HepG2 (cell line): ENCODE results near the gene SETD2. TPM values are rescaled to one million over a fixed set of nuclear protein-coding genes. Genes with fewer than 3 reads are reported as not detected.
A peak's percentile ranks its signal among the peaks of the same experiment; 100 is the strongest.

ENCODE experiments used
- AGO2 ChIP-seq: fragments of 200-400 bp; formaldehyde crosslinking; optimal IDR thresholded peaks from 2 replicates; pipeline ENCODE3; 2017; ENCODE audit warnings: mild to moderate bottlenecking, low read depth, low read length, moderate library complexity
- CCAR2 ChIP-seq: fragments of 200-400 bp; formaldehyde crosslinking; optimal IDR thresholded peaks from 2 replicates; pipeline ENCODE3; 2018; ENCODE audit warnings: low read depth, mild to moderate bottlenecking, low read length, moderate library complexity
- CEBPB ChIP-seq: IDR thresholded peaks from 2 replicates; pipeline ENCODE4 v1.6.1; 2011; ENCODE audit warnings: low read depth, low read length, improper control_type of control experiment, borderline replicate concordance
- CREM ChIP-seq, 2 experiments: sonication (generic) in 1 of 2; formaldehyde crosslinking in 1 of 2; IDR thresholded peaks; 2 replicates each; pipeline versions ENCODE4 v1.4.0 to v1.6.1; 2016 to 2020; ENCODE audit warnings: antibody characterized with exemption in 1 of 2, mild to moderate bottlenecking in 1 of 2, missing genetic modification reagents in 1 of 2
- HCFC1 ChIP-seq: fragments of 150-350 bp; IDR thresholded peaks from 2 replicates; pipeline ENCODE4 v1.6.1; 2014; ENCODE audit warnings: low read depth, low read length
- HNF4G ChIP-seq, 2 experiments: sonication (generic) in 1 of 2; formaldehyde crosslinking in 1 of 2; IDR thresholded peaks; 2 replicates each; pipeline versions ENCODE4 v1.4.0 to v1.6.1; 2011 to 2020; ENCODE audit warnings: borderline replicate concordance in 2 of 2, low read depth in 2 of 2, mild to moderate bottlenecking in 2 of 2, low read length in 1 of 2, missing genetic modification reagents in 1 of 2, moderate library complexity in 1 of 2
- KLF13 ChIP-seq: sonication (generic); formaldehyde crosslinking; IDR thresholded peaks from 2 replicates; pipeline ENCODE4 v1.4.0; 2020; ENCODE audit warnings: mild to moderate bottlenecking, missing genetic modification reagents
- MBNL3 ChIP-seq: fragments of 250-450 bp; sonication (Bioruptor Pico); conservative IDR thresholded peaks from 2 replicates; pipeline ENCODE4 v1.8.0; 2022; ENCODE audit warnings: mild to moderate bottlenecking, inconsistent platforms
- MLLT10 ChIP-seq: sonication (generic); formaldehyde crosslinking; IDR thresholded peaks from 2 replicates; pipeline ENCODE4 v1.4.0; 2020; ENCODE audit warnings: missing genetic modification reagents
- NCOA2 ChIP-seq: sonication (generic); formaldehyde crosslinking; IDR thresholded peaks from 2 replicates; pipeline ENCODE4 v1.8.0; 2022; ENCODE audit warnings: inconsistent platforms
- RBAK ChIP-seq: sonication (generic); formaldehyde crosslinking; IDR thresholded peaks from 2 replicates; pipeline ENCODE4 v1.5.1; 2020; ENCODE audit warnings: mild to moderate bottlenecking, missing genetic modification reagents
- SIX1 ChIP-seq: sonication (generic); formaldehyde crosslinking; IDR thresholded peaks from 2 replicates; pipeline ENCODE4 v1.4.0; 2020; ENCODE audit warnings: missing genetic modification reagents, borderline replicate concordance
- TBX2 ChIP-seq: sonication (generic); formaldehyde crosslinking; IDR thresholded peaks from 2 replicates; pipeline ENCODE4 v1.5.0; 2020; ENCODE audit warnings: missing genetic modification reagents, mild to moderate bottlenecking, borderline replicate concordance
- ZMYM2 ChIP-seq: sonication (generic); formaldehyde crosslinking; IDR thresholded peaks from 2 replicates; pipeline ENCODE4 v1.8.0; 2022; ENCODE audit warnings: mild to moderate bottlenecking, missing genetic modification reagents
- ZNF572 ChIP-seq: sonication (generic); formaldehyde crosslinking; IDR thresholded peaks from 2 replicates; pipeline ENCODE4 v1.5.1; 2020; ENCODE audit warnings: mild to moderate bottlenecking, missing genetic modification reagents
- polyA plus RNA-seq, 8 experiments: library from polyadenylated mRNA; depleted of rRNA in 3 of 8; stranded (reverse) in 7 of 8; unstranded in 1 of 8; fragments of >200 nt; fragmentation: Illumina TruSeq in 4 of 8; extraction: Trizol in 4 of 8; gene quantifications; 2 replicates each; pipeline versions ENCODE4 v1.2.1 to v1.2.3, GENCODE V29; 2011 to 2016; ENCODE audit warnings: low read depth in 4 of 8, missing spikeins in 1 of 8, mixed read lengths in 1 of 8; ENCODE audit not compliant: insufficient read depth in 1 of 8
- total RNA-seq, 5 experiments: library from RNA; depleted of rRNA; stranded (reverse); fragments of >200 nt; fragmentation: Illumina TruSeq; extraction: Trizol; gene quantifications; 2 replicates each; pipeline ENCODE4 v1.2.3, GENCODE V29; 2016; ENCODE audit warnings: low read depth in 1 of 5
- TF ChIP-seq, protein P1 (sequence below): sonication (generic); formaldehyde crosslinking; IDR thresholded peaks from 2 replicates; pipeline ENCODE4 v1.9.0; 2022; ENCODE audit warnings: missing genetic modification reagents, mild to moderate bottlenecking, borderline replicate concordance
- TF ChIP-seq, protein P2 (sequence below): sonication (generic); formaldehyde crosslinking; IDR thresholded peaks from 2 replicates; pipeline ENCODE4 v1.4.0; 2020; ENCODE audit warnings: mild to moderate bottlenecking, missing genetic modification reagents
- TF ChIP-seq, protein P3 (sequence below): sonication (generic); formaldehyde crosslinking; IDR thresholded peaks from 2 replicates; pipeline ENCODE4 v1.4.0; 2020; ENCODE audit warnings: missing genetic modification reagents, borderline replicate concordance
- TF ChIP-seq, protein P4 (sequence below): sonication (generic); formaldehyde crosslinking; IDR thresholded peaks from 2 replicates; pipeline ENCODE4 v1.4.0; 2020; ENCODE audit warnings: mild to moderate bottlenecking, missing genetic modification reagents

The SETD2 gene
- total and polyA plus RNA-seq, 2 of the 13 experiments (the other 11 are each of a cell fraction or from before 2014, with no cell fraction given), result 14.2 to 24.2 TPM

DNA sequence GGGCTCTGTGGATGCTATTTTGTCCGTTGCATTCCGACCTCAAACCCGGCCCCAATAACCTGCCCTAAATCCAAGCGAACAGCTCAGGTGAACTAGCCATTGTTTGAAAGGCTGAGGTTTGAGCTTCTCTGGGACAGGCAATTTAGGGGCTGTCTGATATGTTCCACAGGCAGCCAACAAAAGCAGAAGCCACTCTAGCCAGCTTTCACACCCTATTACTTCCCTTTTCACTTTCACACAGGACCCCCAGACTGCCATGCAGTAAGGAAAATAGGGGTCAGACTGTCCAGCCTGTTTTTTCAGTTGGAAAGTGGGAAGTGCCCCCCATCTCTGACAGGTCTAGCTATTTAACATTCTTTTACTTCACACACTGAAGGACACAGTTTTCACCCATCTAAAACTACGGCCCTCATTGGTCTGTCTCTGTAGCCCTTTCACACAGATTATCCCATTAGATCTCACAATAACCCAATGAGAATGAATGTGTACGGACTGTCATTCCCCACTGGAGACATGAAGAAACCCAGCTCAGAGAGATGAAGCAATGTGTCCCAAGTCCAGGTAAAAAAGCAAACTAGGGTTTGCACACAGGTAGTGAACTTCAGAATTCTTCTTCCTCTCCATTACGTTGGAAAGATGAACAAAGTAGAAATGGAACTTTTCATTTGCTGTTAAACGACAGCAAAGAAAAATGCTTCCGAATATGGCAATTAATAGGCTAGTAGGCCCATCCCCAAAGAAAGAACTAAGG, 189.3 kb downstream of the SETD2 start (continued):
- TF ChIP-seq, protein P1, sequence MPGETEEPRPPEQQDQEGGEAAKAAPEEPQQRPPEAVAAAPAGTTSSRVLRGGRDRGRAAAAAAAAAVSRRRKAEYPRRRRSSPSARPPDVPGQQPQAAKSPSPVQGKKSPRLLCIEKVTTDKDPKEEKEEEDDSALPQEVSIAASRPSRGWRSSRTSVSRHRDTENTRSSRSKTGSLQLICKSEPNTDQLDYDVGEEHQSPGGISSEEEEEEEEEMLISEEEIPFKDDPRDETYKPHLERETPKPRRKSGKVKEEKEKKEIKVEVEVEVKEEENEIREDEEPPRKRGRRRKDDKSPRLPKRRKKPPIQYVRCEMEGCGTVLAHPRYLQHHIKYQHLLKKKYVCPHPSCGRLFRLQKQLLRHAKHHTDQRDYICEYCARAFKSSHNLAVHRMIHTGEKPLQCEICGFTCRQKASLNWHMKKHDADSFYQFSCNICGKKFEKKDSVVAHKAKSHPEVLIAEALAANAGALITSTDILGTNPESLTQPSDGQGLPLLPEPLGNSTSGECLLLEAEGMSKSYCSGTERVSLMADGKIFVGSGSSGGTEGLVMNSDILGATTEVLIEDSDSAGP, result no peak
- no peak for TF ChIP-seq MLLT10 (CRISPR knock-in tag)
- TF ChIP-seq AGO2, result no peak
- no peak for TF ChIP-seq HCFC1
- peak; percentile 38; the same call in 1 of the 2 replicates for TF ChIP-seq NCOA2 (CRISPR knock-in tag)
- TF ChIP-seq ZMYM2 (CRISPR knock-in tag), result no peak
- no peak for TF ChIP-seq SIX1 (CRISPR knock-in tag)
- TF ChIP-seq RBAK (CRISPR knock-in tag), result no peak
- no peak for TF ChIP-seq TBX2 (CRISPR knock-in tag)
- TF ChIP-seq CEBPB, result peak; percentile 97
- TF ChIP-seq HNF4G (IDR thresholded peaks at IDR 0.05; ENCODE audit: borderline replicate concordance, low read depth, low read length), result peak; percentile 71; the same call in 1 of the 2 replicates
- TF ChIP-seq HNF4G (CRISPR knock-in tag; IDR thresholded peaks at IDR 0.05; ENCODE audit: borderline replicate concordance, low read depth), result no peak
- no peak for TF ChIP-seq MBNL3 (CRISPR knock-in tag)
- TF ChIP-seq, protein P2, sequence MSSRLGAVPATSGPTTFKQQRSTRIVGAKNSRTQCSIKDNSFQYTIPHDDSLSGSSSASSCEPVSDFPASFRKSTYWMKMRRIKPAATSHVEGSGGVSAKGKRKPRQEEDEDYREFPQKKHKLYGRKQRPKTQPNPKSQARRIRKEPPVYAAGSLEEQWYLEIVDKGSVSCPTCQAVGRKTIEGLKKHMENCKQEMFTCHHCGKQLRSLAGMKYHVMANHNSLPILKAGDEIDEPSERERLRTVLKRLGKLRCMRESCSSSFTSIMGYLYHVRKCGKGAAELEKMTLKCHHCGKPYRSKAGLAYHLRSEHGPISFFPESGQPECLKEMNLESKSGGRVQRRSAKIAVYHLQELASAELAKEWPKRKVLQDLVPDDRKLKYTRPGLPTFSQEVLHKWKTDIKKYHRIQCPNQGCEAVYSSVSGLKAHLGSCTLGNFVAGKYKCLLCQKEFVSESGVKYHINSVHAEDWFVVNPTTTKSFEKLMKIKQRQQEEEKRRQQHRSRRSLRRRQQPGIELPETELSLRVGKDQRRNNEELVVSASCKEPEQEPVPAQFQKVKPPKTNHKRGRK (CRISPR knock-in tag), result no peak
- TF ChIP-seq, protein P3, sequence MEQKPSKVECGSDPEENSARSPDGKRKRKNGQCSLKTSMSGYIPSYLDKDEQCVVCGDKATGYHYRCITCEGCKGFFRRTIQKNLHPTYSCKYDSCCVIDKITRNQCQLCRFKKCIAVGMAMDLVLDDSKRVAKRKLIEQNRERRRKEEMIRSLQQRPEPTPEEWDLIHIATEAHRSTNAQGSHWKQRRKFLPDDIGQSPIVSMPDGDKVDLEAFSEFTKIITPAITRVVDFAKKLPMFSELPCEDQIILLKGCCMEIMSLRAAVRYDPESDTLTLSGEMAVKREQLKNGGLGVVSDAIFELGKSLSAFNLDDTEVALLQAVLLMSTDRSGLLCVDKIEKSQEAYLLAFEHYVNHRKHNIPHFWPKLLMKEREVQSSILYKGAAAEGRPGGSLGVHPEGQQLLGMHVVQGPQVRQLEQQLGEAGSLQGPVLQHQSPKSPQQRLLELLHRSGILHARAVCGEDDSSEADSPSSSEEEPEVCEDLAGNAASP, result peak; percentile 74; the same call in 1 of the 2 replicates
- TF ChIP-seq CCAR2, result no peak
- TF ChIP-seq KLF13, result no peak
- TF ChIP-seq CREM (IDR thresholded peaks at IDR 0.05), result peak; percentile 24; the same call in 1 of the 2 replicates
- TF ChIP-seq CREM (CRISPR knock-in tag; IDR thresholded peaks at IDR 0.05), result no peak
- TF ChIP-seq, protein P4, sequence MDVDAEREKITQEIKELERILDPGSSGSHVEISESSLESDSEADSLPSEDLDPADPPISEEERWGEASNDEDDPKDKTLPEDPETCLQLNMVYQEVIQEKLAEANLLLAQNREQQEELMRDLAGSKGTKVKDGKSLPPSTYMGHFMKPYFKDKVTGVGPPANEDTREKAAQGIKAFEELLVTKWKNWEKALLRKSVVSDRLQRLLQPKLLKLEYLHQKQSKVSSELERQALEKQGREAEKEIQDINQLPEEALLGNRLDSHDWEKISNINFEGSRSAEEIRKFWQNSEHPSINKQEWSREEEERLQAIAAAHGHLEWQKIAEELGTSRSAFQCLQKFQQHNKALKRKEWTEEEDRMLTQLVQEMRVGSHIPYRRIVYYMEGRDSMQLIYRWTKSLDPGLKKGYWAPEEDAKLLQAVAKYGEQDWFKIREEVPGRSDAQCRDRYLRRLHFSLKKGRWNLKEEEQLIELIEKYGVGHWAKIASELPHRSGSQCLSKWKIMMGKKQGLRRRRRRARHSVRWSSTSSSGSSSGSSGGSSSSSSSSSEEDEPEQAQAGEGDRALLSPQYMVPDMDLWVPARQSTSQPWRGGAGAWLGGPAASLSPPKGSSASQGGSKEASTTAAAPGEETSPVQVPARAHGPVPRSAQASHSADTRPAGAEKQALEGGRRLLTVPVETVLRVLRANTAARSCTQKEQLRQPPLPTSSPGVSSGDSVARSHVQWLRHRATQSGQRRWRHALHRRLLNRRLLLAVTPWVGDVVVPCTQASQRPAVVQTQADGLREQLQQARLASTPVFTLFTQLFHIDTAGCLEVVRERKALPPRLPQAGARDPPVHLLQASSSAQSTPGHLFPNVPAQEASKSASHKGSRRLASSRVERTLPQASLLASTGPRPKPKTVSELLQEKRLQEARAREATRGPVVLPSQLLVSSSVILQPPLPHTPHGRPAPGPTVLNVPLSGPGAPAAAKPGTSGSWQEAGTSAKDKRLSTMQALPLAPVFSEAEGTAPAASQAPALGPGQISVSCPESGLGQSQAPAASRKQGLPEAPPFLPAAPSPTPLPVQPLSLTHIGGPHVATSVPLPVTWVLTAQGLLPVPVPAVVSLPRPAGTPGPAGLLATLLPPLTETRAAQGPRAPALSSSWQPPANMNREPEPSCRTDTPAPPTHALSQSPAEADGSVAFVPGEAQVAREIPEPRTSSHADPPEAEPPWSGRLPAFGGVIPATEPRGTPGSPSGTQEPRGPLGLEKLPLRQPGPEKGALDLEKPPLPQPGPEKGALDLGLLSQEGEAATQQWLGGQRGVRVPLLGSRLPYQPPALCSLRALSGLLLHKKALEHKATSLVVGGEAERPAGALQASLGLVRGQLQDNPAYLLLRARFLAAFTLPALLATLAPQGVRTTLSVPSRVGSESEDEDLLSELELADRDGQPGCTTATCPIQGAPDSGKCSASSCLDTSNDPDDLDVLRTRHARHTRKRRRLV, result no peak
- no peak for TF ChIP-seq ZNF572 (CRISPR knock-in tag)
